ENCODE measurements around the gene ST6GALNAC3. TPM values are rescaled to one million over a fixed set of nuclear protein-coding genes. Genes with fewer than 3 reads are reported as not detected.

The ST6GALNAC3 gene
- total RNA-seq, 2 donors from 2014 or later: 6.3 to 7.6 TPM

- Mint-ChIP-seq H3K4me3 (no peak overlapping the region), H3K4me1 (no peaks in the 10 kb centered on the region), H3K27me3 (ENCODE audit: insufficient read depth) (no peaks in the 10 kb centered on the region), H3K9me3 (no peaks in the 10 kb centered on the region), H3K36me3 (ENCODE audit: low read depth) (no peaks in the 10 kb centered on the region), H3K27ac (no peak overlapping the region)
- Histone ChIP-seq H3K4me3 (ENCODE audit: low read length) (no peak overlapping the region), H3K27me3 (ENCODE audit: control insufficient read depth, insufficient read depth, low read length, poor library complexity, severe bottlenecking) (no peaks in the 10 kb centered on the region), H3K36me3 (ENCODE audit: control insufficient read depth, insufficient read depth, low read length) (no peaks in the 10 kb centered on the region), H3K9me3 (ENCODE audit: control insufficient read depth, low read length) (peaks cover 7% of the 10 kb centered on the region), H3K9ac (ENCODE audit: extremely low read depth, low read length, poor library complexity, severe bottlenecking) (no peak overlapping the region), H3K27ac (ENCODE audit: low read depth, low read length) (no peak overlapping the region), H3K4me1 (ENCODE audit: control insufficient read depth, insufficient read depth, low read length) (no peaks in the 10 kb centered on the region)
- TF ChIP-seq CTCF (conservative IDR thresholded peaks at IDR 0.05): no peak
- no peak for DNase-seq
- WGBS, 2 experiments (ENCODE audit: insufficient coverage in 1 of 2, insufficient read length in 1 of 2): 81% methylated on average over 4 of the region's 4 CpGs; no CpG with 5 or more reads in 1 of the 2 experiments
Observed at GRCh38 chr1:76474922-76475321, 400.4 kb downstream of the ST6GALNAC3 start.

GRCh38 chr1:76477156-76477555, 402.6 kb downstream of the ST6GALNAC3 start:
- H3K4me1 ChIP-seq (ENCODE audit: control insufficient read depth, insufficient read depth, low read length): no peaks in the 10 kb centered on the region
- H3K9me3 Mint-ChIP-seq: no peaks in the 10 kb centered on the region
- no peak for DNase-seq
- H3K36me3 Mint-ChIP-seq (ENCODE audit: low read depth): no peaks in the 10 kb centered on the region
- no peaks in the 10 kb centered on the region for H3K4me1 Mint-ChIP-seq
- H3K4me3 Mint-ChIP-seq: no peak overlapping the region
- peaks cover 7% of the 10 kb centered on the region for H3K9me3 ChIP-seq (ENCODE audit: control insufficient read depth, low read length)
- no peak for TF ChIP-seq CTCF (conservative IDR thresholded peaks at IDR 0.05)
- H3K4me3 ChIP-seq (ENCODE audit: low read length): no peak overlapping the region
- no peaks in the 10 kb centered on the region for H3K27me3 Mint-ChIP-seq (ENCODE audit: insufficient read depth)
- H3K27me3 ChIP-seq (ENCODE audit: control insufficient read depth, insufficient read depth, low read length, poor library complexity, severe bottlenecking): no peaks in the 10 kb centered on the region
- H3K27ac Mint-ChIP-seq: no peak overlapping the region
- H3K9ac ChIP-seq (ENCODE audit: extremely low read depth, low read length, poor library complexity, severe bottlenecking): no peak overlapping the region
- no peak overlapping the region for H3K27ac ChIP-seq (ENCODE audit: low read depth, low read length)
- H3K36me3 ChIP-seq (ENCODE audit: control insufficient read depth, insufficient read depth, low read length): no peaks in the 10 kb centered on the region

GRCh38 chr1:76480827-76481226, 406.3 kb downstream of the ST6GALNAC3 start:
- Mint-ChIP-seq H3K9me3 (no peaks in the 10 kb centered on the region), H3K4me1 (no peaks in the 10 kb centered on the region), H3K27ac (no peak overlapping the region), H3K4me3 (no peak overlapping the region), H3K36me3 (ENCODE audit: low read depth) (no peaks in the 10 kb centered on the region), H3K27me3 (ENCODE audit: insufficient read depth) (no peaks in the 10 kb centered on the region)
- H3K36me3 ChIP-seq (ENCODE audit: control insufficient read depth, insufficient read depth, low read length): no peaks in the 10 kb centered on the region
- H3K9me3 ChIP-seq (ENCODE audit: control insufficient read depth, low read length): peaks cover 7% of the 10 kb centered on the region
- no peaks in the 10 kb centered on the region for H3K27me3 ChIP-seq (ENCODE audit: control insufficient read depth, insufficient read depth, low read length, poor library complexity, severe bottlenecking)
- H3K27ac ChIP-seq (ENCODE audit: low read depth, low read length): no peak overlapping the region
- H3K4me3 ChIP-seq (ENCODE audit: low read length): no peak overlapping the region
- no peak for DNase-seq
- H3K4me1 ChIP-seq (ENCODE audit: control insufficient read depth, insufficient read depth, low read length): no peaks in the 10 kb centered on the region
- no peak for TF ChIP-seq CTCF (conservative IDR thresholded peaks at IDR 0.05)
- no peak overlapping the region for H3K9ac ChIP-seq (ENCODE audit: extremely low read depth, low read length, poor library complexity, severe bottlenecking)
